Measurements from ENCODE around the gene RAB11FIP4.

DNA sequence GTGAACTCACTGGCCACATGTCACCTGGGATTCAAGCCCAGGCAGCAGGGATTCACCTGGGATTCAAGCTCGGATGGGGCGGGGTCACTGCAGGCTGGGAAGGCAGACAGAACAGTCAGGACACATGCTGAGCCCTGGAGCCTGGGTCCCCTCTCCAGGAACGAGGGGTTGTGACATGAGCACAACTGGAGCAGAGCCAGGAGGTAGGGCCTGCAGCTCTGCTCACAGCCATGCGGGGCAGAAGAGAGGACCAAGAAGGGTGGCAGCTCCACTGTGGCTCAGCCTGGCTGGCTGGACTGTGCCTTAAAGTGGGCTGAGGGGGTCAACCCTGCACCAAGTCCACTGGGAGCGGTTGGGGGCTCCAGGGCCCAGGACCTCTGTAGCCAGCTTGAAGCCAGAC lies 150.1 kb downstream of the RAB11FIP4 start:
- peak in 1 of 3 donors; percentile 12 for TF ChIP-seq CTCF (IDR thresholded peaks at IDR 0.05)
- no peak for TF ChIP-seq POLR2AphosphoS5 (IDR thresholded peaks at IDR 0.05)

Data from breast epithelium (tissue), 3 donors.